ENCODE measurements around the gene OR6C2.
"Not testable (repeated sequence)": the region's sequence is repeated elsewhere in the genome, so short reads cannot be mapped to it uniquely, and the experiment has no call there.

DNA sequence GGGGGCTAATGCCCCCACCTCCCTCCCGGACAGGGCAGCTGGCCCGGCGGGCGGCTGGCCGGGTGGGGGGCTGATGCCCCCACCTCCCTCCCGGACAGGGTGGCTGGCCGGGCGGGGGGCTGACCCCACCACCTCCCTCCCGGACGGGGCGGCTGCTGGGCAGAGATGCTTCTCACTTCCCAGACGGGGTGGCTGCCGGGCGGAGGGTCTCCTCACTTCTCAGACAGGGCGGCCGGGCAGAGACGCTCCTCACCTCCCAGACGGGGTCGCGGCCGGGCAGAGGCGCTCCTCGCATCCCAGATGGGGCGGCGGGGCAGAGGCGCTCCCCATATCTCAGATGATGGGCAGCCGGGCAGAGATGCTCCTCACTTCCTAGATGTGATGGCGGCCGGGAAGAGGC, 35.3 kb downstream of the OR6C2 start:
- TF ChIP-seq, protein P1, sequence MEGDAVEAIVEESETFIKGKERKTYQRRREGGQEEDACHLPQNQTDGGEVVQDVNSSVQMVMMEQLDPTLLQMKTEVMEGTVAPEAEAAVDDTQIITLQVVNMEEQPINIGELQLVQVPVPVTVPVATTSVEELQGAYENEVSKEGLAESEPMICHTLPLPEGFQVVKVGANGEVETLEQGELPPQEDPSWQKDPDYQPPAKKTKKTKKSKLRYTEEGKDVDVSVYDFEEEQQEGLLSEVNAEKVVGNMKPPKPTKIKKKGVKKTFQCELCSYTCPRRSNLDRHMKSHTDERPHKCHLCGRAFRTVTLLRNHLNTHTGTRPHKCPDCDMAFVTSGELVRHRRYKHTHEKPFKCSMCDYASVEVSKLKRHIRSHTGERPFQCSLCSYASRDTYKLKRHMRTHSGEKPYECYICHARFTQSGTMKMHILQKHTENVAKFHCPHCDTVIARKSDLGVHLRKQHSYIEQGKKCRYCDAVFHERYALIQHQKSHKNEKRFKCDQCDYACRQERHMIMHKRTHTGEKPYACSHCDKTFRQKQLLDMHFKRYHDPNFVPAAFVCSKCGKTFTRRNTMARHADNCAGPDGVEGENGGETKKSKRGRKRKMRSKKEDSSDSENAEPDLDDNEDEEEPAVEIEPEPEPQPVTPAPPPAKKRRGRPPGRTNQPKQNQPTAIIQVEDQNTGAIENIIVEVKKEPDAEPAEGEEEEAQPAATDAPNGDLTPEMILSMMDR (IDR thresholded peaks at IDR 0.05), result not testable (repeated sequence)
- not testable (repeated sequence) for TF ChIP-seq POLR2A (IDR thresholded peaks at IDR 0.05)
